ENCODE results near the gene NDST3. TPM values are rescaled to one million over a fixed set of nuclear protein-coding genes. Genes with fewer than 3 reads are reported as not detected.
"Not testable (repeated sequence)": the region's sequence is repeated elsewhere in the genome, so short reads cannot be mapped to it uniquely, and the experiment has no call there.

NDST3 gene
- polyA plus RNA-seq, 5 donors = 1.1 to 2.0 (median 1.6) TPM

DNA sequence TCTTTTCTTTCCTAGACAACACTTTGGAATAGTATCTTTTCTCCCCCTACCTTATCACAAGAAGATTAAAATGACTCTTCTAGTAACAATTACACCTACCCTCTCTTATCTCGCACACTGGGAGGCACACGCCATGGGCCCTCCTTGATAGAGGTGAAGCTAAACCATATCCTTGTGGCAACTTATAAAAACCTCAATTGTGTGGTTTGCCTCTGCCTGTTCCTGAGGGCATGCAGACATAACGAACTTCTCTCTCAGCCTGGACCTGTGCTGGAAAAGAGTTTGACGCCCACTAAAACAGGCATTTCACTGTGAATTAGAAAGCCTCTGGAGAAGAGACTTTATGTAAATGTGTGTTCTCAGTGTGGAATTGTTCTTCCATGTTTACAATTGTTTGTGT, 141.2 kb downstream of the NDST3 start:
- no peak for DNase-seq

DNA sequence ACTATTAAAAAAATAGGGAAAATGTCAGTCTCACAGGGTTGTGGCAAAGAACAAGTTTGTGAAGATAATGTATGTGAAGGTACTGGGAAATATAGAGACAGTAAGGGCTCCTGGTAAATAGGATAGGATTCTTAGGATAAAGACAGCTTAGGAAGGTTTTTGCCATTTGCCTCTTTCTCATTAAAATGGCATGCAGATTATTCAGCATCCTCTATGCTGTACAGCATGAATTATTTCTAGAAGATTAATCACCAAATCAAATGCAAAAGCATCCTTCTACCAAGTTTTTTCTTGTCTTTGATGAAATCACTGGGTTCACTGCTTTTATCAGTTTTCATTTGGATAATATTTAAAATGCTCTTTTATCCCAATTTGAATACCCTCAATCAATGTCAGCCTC, 142.8 kb downstream of the NDST3 start:
- no peak for DNase-seq

DNA sequence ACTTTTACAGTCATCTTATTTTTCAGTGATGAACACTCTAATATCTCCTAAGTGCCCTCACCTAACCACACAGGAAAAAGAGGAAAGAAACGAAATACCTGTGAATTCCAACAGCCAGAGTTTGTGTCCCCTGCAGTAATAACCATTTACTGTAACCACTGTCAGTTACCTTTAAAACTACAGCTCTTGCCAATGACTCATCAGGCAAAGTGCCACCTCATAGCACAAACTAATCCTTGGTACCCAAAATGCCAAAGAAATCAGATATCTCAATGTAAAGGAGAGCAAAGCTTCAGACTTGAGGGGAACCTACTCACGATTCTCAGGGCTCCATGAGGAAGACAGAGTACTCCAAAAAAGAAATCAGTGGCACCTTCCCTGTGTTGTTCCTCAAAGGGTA, 146.5 kb downstream of the NDST3 start:
- no peak for DNase-seq

GRCh38 chr4:118190903-118191302, 156.6 kb downstream of the NDST3 start:
- no peak for DNase-seq

- no peak for DNase-seq
Measured at GRCh38 chr4:118193421-118193820, 159.1 kb downstream of the NDST3 start.

DNA sequence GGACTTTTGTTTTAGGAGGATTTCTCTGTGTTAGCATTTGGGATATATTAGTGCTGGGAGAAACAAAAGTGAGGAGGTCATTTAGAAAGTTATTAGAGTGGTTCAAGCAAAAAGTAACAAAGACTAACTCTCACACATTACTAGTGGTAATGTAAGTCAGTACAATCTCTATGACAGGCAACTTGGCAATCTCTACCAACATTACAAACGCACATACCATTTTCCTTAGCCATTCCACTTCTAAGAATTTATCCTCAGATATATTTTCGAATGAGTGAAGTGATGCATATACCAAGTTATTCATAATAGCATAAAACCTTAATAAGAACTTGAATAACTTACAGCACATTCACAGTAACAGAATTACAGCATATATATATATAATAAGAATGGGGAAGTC, 172.3 kb downstream of the NDST3 start:
- no peak for DNase-seq

GRCh38 chr4:118213101-118213500, 178.8 kb downstream of the NDST3 start:
- DNase-seq = no peak

- no peak for DNase-seq
Measured at GRCh38 chr4:118215826-118216225, 181.5 kb downstream of the NDST3 start.

- no peak for DNase-seq
Measured at GRCh38 chr4:118221227-118221800, 187.0 kb downstream of the NDST3 start.

DNA sequence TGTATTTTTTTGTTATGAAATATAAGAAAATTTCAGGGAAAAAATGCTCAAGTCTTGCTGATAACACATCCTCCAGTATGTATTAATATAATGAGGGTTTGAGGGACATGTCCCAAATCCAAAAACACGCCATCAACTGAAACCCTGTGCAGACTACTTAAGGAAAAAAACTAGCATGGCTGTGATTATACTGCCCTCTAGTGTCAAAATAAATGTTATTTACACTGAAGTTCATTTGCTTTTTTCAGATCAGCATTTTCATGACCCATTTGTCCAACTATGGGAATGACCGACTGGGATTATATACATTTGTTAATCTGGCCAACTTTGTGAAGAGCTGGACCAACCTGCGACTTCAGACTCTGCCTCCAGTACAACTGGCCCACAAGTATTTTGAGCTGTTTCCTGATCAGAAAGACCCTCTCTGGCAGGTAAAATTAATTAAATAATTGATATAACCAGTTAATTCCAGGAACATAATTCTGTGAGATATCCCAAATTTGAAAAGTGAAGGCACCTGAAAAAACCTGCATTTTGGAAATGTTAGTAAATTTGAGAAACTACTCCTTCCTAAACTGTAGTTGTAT, 190.1 kb downstream of the NDST3 start:
- DNase-seq = peak; percentile 20 to 36

DNA sequence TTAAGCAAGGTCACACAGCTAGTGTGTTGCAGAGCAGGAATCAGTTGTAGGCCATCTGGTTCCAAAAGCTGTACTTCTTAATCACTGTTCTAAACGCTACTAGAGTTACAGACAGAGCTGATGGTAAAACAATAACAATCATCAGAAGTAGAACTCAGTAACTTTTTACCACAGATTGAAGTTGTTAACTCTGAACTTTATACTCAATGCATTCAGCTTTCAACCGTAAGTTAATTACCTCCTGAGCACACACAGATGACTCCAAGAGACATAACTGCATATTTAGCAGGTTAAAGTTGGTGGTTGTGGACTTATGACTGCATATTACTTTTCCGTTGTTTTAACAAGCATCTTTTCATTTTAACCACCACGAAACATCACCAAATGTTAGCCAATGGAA, 191.2 kb downstream of the NDST3 start:
- no peak for DNase-seq

DNA sequence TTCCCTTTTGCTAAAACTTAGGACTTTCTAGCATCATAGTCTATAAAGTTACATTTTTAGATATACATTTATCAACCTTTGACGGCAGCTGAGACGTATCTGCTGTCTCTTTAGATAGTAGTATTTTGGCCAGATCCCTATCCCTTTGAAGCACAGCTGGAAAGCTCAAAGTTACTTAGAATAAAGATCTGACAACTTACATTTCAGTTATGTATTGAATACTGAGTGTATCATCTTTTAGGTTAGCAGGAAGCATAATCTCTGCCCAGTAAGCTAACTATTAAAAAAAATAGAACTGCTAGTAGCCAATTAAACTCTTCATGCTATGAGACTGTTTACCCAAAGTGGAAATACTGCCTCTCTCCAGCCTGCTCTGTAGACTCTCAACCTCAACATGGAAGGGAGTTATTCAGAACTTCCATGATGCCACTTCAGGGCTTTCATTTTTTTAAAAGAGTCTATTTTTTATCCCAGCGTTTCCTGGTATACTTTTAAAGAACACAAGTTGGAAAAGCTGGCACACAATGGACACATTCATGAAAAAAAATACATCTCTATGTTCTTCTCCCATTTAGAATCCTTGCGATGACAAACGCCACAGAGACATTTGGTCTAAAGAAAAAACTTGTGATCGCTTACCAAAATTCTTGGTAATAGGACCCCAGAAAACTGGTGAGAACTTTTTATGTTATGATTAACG, 192.2 kb downstream of the NDST3 start:
- DNase-seq = no peak

DNA sequence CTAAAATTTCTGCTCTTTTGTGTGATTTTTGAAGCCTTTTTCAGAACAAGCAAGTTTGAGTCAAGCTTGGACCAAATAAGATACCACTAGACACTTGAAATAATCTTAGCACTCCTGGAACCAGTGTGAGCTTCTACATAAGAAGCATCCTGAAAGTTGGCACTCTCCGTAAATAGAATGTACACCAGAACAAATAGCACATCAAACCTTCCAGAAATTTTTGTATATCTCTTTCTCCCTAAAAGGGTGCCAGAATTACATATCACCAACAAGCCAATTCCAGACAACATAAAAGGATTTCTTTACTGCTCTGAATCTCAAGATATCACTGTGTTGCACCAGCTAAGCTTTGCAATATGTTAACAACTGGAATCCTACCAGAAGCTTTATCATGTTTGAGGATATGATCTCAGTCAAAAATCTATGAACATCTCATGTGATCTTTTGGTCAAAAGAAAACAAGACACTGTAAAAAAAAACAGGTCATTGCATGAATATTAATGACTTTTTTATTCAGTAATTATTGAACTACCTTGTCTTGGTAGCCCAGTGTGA, 201.4 kb downstream of the NDST3 start:
- no peak for DNase-seq

DNA sequence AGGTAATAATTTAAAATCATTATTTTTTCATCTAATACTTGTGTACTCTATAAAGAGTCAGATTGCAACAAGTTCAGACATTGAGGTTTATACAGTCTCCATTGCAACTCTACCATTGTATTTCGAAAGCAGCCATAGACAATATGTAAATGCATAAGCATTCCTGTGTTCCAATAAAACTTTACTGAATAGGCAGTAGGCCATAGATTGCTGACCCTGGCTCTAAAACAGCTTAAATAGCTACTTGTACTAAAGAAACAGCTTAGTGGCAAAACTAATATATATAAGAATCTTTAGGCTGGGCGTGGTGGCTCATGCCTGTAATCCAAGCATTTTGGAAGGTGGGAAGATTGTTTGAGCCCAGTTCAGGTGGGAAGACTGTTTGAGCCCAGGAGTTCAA, 203.2 kb downstream of the NDST3 start:
- no peak for DNase-seq

DNA sequence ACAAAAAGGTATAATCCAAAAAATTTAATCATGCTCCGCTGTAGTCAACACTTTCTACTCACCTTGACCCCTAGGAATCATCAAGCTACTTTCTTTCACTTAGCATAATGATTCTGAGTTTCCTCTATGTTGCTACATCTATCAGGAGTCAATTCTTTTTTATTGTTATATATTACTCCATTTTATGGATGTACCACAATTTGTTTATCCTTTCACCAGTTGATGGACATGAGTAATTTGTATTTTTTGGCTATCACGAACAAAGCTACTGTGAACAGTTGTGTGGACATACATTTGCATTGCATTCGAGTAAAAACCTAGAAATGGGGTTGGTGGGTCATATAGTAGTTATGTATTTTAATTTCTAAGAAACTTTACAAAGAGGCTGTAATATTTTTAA, 215.6 kb downstream of the NDST3 start:
- no peak for DNase-seq

DNA sequence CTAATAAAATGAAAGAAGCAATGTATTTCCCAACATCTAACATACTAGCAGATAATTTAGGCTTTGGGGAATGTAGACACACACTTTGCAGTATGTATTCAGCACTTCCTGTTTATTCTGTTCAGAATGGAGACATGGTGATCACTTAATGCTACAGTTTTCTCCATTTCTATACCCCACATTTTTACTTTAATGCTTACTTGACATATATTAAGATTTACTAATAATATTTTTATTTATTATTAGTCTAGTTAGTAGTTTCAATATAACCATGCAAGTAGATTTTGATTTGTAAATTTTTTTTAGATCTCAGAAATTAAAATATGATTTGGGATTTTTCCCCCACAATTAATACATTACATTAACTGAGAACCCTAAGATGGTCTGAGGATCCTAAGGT, 220.1 kb downstream of the NDST3 start:
- no peak for DNase-seq

DNA sequence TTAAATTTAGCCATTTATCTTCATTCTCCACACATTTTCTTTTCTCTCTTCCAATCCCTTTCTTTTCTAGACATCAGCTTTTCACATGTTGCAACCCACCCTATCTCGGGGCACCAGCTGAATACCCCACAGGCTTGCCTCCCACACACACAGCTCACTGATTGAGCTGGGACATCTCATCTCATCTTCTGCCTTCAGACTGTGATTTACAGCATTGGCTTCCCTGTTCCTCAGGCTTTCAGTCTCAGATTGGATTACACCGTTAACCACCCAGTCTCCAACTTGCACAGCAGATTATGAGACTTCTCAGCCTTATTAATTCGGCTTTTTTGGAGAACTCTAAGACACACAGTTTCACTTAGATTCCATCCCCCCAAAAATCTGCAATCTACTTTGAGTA, 224.8 kb downstream of the NDST3 start:
- no peak for DNase-seq

GRCh38 chr4:118260309-118260708, 226.0 kb downstream of the NDST3 start:
- no peak for DNase-seq

GRCh38 chr4:118264096-118264495, 229.8 kb downstream of the NDST3 start:
- no peak for DNase-seq

- peak; percentile 42 to 46 for DNase-seq
Measured at GRCh38 chr4:118265312-118266144, 231.2 kb downstream of the NDST3 start.

DNA sequence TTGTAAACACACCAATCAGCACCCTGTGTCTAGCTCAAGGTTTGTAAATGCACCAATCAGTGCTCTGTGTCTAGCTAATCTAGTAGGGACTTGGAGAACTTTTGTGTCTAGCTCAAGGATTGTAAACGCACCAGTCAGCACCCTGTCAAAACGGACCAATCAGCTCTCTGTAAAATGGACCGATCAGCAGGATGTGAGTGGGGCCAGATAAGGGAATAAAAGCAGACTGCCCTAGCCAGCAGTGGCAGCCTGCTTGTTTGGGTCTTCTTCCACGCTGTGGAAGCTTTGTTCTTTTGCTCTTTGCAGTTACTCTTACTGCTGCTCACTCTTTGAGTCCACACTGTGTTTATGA, 231.8 kb downstream of the NDST3 start:
- not testable (repeated sequence) for DNase-seq

DNA sequence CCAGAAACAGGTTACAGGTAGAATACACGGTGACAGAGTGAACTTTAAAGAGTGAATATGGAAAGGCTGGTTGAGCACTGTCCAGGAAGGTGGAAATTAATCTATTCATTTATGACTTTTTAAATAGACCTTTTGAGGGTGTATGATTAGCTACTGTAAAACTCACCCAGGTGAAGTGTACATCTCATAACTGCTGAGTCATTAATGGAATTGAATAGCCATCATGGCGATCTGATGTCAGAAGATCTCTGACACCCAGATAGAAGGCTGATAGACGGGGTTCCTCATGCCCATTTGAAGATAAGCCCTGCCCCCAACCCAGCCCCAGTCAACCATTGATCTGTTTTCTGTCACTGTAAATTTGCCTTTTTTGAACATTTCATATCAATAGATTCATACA, 234.5 kb downstream of the NDST3 start:
- DNase-seq = no peak

Data from right lung (tissue), 5 donors.